ENCODE data around the gene GPR132.

DNA sequence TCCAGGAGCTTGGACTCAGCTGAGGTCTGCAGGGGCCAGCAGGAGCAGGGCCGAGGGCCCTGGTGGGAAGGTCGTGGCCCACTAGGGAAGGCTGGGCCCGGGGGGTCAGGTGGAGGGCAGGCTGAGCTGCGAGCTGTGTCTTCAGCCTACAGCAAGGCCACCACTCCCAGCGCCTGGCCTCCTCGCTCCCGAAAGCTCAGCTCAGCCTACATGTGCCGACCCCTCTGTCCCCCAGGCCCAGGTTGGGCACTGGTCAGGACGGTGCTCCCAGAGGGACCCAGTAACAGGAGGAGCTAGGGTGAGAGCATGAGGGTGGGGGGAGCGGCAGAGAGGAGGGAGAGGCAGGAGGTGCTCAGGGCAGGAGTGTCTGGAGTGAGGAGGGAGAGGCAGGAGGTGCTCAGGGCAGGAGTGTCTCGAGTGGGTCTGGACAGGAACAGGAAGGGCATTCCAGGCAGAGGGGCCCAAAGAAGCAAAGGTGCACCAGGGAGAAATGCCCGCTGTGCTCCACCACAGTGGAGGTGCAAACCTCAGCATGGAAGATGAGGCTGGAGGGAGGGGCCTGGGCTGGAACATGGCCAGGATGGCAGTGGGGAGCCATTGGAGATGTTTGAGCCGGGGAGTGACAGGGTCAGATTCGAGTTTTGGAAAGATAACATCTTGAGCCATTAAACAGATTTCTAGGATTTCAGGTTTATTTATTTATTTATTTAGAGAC is 29.1 kb upstream of the GPR132 start:
- TF ChIP-seq, protein P1, sequence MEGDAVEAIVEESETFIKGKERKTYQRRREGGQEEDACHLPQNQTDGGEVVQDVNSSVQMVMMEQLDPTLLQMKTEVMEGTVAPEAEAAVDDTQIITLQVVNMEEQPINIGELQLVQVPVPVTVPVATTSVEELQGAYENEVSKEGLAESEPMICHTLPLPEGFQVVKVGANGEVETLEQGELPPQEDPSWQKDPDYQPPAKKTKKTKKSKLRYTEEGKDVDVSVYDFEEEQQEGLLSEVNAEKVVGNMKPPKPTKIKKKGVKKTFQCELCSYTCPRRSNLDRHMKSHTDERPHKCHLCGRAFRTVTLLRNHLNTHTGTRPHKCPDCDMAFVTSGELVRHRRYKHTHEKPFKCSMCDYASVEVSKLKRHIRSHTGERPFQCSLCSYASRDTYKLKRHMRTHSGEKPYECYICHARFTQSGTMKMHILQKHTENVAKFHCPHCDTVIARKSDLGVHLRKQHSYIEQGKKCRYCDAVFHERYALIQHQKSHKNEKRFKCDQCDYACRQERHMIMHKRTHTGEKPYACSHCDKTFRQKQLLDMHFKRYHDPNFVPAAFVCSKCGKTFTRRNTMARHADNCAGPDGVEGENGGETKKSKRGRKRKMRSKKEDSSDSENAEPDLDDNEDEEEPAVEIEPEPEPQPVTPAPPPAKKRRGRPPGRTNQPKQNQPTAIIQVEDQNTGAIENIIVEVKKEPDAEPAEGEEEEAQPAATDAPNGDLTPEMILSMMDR (IDR thresholded peaks at IDR 0.05; ENCODE audit: extremely low read depth in 1 of 2, insufficient read depth in 1 of 2, low read depth in 1 of 2, low read length in 2 of 2): no peak
- TF ChIP-seq POLR2AphosphoS5 (IDR thresholded peaks at IDR 0.05; ENCODE audit: insufficient read depth, low read depth, low read length): no peak
- no peak for TF ChIP-seq EZH2 (IDR thresholded peaks at IDR 0.05; ENCODE audit: borderline replicate concordance, low read depth, low read length, severe bottlenecking)
- TF ChIP-seq POLR2A (IDR thresholded peaks at IDR 0.05; ENCODE audit: low read depth, low read length): no peak
- TF ChIP-seq, protein P2, sequence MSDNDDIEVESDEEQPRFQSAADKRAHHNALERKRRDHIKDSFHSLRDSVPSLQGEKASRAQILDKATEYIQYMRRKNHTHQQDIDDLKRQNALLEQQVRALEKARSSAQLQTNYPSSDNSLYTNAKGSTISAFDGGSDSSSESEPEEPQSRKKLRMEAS (IDR thresholded peaks at IDR 0.05; ENCODE audit: insufficient read depth, insufficient read length): no peak
- TF ChIP-seq JUN (IDR thresholded peaks at IDR 0.05; ENCODE audit: borderline replicate concordance, insufficient read depth, insufficient read length, low read depth): no peak
